Measurements from ENCODE around the gene RAP1A.

The RAP1A gene

DNA sequence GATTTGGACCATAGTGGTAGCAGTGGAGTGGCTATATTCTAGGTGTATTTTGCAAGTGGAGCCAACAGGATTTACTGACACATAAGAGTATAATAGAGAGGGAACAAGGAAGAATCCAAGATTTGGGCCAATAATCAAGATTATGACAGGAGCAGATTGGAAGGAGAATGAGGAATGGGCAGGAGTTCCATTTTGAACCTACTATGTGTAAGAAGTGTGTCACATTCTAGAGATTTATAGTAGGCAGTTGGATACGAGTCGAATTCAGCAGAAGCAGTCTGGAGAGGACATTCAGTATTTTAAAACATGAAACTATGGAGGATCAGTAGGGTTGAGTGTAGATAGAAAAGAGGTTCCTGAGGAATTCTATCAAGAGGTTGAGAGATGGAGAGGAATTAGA is 97.9 kb downstream of the RAP1A start:
- in situ Hi-C loops (cut with HindIII; ENCODE audit: low sequenced_read_pairs) = no loop called here
- no peak for DNase-seq (ENCODE audit: low read depth)
- TF ChIP-seq, protein P1, sequence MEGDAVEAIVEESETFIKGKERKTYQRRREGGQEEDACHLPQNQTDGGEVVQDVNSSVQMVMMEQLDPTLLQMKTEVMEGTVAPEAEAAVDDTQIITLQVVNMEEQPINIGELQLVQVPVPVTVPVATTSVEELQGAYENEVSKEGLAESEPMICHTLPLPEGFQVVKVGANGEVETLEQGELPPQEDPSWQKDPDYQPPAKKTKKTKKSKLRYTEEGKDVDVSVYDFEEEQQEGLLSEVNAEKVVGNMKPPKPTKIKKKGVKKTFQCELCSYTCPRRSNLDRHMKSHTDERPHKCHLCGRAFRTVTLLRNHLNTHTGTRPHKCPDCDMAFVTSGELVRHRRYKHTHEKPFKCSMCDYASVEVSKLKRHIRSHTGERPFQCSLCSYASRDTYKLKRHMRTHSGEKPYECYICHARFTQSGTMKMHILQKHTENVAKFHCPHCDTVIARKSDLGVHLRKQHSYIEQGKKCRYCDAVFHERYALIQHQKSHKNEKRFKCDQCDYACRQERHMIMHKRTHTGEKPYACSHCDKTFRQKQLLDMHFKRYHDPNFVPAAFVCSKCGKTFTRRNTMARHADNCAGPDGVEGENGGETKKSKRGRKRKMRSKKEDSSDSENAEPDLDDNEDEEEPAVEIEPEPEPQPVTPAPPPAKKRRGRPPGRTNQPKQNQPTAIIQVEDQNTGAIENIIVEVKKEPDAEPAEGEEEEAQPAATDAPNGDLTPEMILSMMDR (IDR thresholded peaks at IDR 0.05; ENCODE audit: low read depth, low read length, missing control alignments) = no peak
- H3K4me3 ChIP-seq (ENCODE audit: low read depth, low read length) = no peak overlapping the region

DNA sequence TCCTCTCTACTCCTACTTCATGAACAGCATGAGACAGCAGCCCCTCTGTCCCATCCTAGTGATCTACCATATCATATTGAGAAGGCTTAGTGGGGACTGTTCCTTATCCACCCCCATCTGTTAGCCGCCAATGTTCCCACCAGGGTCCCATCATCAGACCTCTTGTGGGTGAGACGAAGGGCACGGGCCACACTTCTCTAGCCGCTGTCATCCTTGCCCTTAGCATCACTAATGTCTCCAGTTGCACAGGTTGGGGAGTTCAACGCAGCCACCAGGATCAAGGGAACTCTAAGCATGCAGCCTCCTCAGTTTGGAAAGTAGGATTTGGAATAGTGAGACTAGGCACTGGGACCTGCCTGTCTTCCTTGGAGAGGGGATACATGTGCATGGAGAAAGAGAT is 99.5 kb downstream of the RAP1A start:
- no peak overlapping the region for H3K4me3 ChIP-seq (ENCODE audit: low read depth, low read length)
- TF ChIP-seq, protein P1 (IDR thresholded peaks at IDR 0.05; ENCODE audit: low read depth, low read length, missing control alignments) = no peak
- DNase-seq (ENCODE audit: low read depth) = no peak
- in situ Hi-C loops (cut with HindIII; ENCODE audit: low sequenced_read_pairs) = no loop called here

DNA sequence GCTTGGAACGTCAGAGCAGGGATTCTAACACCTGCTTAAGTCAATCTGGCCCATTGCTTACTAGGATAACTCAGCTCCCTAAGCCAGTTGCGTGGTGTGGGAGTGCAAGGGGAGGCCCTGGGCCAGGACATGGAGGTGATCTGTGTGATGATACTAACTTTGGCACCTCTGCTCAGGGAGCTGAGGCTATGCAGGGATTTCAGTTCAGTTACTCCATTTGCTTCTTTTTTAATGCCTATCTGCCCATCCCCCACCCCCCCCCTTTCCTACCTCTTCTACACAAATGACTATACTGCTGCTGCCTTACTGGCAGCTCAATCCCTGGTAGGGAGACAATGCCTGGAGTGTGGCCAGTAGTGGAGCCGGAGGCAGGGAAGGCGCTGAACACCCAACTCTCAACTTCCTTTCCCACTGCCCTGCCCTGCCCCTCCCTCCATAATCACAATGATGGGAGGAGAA is 100.1 kb downstream of the RAP1A start:
- TF ChIP-seq, protein P1 (IDR thresholded peaks at IDR 0.05; ENCODE audit: low read depth, low read length, missing control alignments) = no peak
- H3K4me3 ChIP-seq (ENCODE audit: low read depth, low read length) = no peak overlapping the region
- no peak for DNase-seq (ENCODE audit: low read depth)
- in situ Hi-C loops (cut with HindIII; ENCODE audit: low sequenced_read_pairs) = no loop called here

DNA sequence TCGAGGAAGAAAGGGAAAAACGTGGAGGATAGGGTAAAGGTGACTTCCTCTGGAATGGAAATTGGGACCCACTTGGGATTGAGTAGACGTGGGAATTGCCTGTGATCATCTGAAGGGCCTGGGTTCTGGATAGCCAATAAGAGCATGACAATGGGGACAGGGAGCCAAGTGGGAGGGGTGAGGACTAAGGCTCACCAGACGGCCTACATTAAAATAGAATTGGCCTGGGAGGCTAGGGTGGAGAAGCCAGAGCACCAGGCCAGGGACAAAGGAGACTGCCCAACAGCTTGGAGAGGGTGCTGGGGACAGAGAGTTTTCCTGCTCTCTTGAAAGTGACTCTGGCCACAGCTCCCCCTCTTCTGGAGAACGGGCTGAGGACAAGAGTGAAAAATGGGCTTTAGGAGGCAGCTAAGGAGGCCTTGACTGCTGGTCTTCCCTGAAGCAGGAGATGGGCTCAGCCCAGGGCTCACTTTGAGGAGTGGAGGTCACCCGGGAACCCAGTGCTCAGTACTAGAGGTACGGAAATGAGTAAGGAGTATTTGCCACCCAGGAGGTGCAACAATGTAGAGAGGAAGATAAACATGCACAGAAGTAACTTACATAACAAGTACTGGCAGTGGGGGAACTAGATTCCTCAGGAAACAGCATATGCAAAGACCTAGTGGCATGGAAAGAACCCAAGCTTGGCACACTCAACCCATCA is 100.8 kb downstream of the RAP1A start:
- DNase-seq (ENCODE audit: low read depth) = no peak
- in situ Hi-C loops (cut with HindIII; ENCODE audit: low sequenced_read_pairs) = no loop called here
- TF ChIP-seq, protein P1 (IDR thresholded peaks at IDR 0.05; ENCODE audit: low read depth, low read length, missing control alignments) = no peak
- no peak overlapping the region for H3K4me3 ChIP-seq (ENCODE audit: low read depth, low read length)

DNA sequence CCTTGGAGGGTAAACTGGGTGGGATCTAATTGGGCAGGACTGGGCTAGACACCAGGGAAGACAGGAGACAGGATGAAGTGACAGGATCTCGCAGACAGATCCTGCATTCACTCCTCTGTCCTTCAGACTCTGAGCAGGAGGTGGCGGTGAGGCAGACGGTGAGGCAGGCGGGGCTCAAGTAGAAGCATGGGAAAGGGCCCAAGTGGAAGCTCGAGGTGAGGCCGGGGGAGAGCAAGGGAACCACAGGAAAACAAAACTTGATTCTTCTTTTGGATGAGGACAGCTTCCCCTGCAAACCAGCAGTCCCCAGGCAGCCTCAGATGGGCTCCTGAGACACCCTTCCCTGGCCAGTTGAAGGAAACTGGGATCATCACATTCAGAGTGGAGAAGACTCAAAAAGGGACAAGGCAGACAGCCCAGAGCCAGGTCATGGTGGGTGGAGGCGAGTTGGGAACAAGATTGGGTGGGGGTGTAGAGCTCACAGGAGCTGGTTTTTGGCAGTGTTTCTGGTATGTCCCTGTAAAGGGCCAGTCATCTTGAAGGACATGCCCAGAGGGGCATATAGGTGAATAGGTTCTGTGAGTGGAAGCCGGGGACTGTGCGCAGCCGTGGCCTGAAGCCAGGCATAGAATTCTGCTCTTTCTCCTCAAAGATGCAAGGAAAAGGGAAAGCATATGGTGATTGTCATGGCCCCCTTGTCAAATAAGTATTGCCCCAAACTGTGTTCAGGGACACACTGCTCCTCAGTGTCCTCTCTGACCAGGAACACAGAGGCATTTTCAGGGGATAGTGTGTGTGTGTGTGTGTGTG is 101.6 kb downstream of the RAP1A start:
- no peak for DNase-seq (ENCODE audit: low read depth)
- in situ Hi-C loops (cut with HindIII; ENCODE audit: low sequenced_read_pairs) = no loop called here
- no peak overlapping the region for H3K4me3 ChIP-seq (ENCODE audit: low read depth, low read length)
- TF ChIP-seq, protein P1 (IDR thresholded peaks at IDR 0.05; ENCODE audit: low read depth, low read length, missing control alignments) = no peak

DNA sequence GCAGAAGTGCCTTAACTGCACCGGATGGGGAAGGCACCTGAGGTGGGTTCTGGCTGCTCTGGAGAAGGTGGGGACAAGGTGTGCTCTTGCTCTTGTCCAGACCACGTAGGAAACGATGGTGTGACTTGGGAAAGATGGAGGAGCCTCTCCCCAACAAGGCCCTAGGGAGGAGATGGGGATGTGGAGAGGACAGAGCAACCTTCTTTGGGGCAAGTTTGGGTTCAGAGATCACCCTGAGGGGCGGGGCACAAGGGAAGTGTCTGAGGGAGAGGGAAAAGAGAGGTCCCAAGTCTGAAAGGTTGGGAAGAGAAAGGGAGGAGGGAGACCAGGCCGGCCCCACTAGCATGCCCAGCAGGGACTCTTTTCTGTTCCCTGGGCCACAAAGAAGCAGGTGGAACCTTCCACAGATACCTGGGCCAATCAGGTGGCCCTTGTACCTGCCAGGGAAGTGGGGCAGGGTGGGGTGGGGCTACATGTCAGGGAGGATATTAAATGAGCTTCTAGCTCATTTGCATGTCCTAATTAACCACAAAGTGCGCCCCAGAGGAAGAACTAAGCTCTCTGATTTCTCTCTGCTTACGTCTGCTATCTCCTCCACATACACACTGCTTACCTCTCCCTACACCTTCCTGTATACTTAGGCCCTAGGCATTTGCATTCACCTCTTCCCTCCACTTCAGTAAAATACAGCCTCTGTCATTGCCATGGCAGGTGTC is 103.7 kb downstream of the RAP1A start:
- in situ Hi-C loops (cut with HindIII; ENCODE audit: low sequenced_read_pairs) = no loop called here
- DNase-seq (ENCODE audit: low read depth) = no peak
- no peak overlapping the region for H3K4me3 ChIP-seq (ENCODE audit: low read depth, low read length)
- TF ChIP-seq, protein P1 (IDR thresholded peaks at IDR 0.05; ENCODE audit: low read depth, low read length, missing control alignments) = no peak
